Spleen (tissue), 7 donors: ENCODE measurements around the gene PRRC1.

Source experiments
- POLR2A ChIP-seq, 3 donors: fragments of 450-650 bp; IDR thresholded peaks; one replicate each; pipeline ENCODE4 v1.5.1; 2017; ENCODE audit warnings: antibody characterized with exemption in 3 of 3, mild to moderate bottlenecking in 1 of 3
- POLR2AphosphoS5 ChIP-seq, 3 donors: sonication (generic); formaldehyde crosslinking; IDR thresholded peaks; one replicate each; pipeline ENCODE4 v1.5.1; 2017; ENCODE audit warnings: antibody characterized with exemption in 3 of 3
- TF ChIP-seq, protein P1 (sequence below), 11 experiments: fragments of 200-600 bp in 7 of 11; fragments of 450-650 bp in 4 of 11; sonication (generic) in 4 of 11; IDR thresholded peaks in 8 of 11; conservative IDR thresholded peaks in 3 of 11; 1 replicate in 7 of 11; 2 replicates in 4 of 11; pipeline versions ENCODE4 v1.4.0 to v1.8.0; 2016 to 2021; ENCODE audit warnings: antibody characterized with exemption in 11 of 11, inconsistent platforms in 4 of 11, mild to moderate bottlenecking in 1 of 11
- donor health status: DM: no; HTN: no; CAD: no; lungs with moderate emphysema.
- donor health status: DM: no; HTN: no; CAD: no.
- donor health status: DM: no; HTN: no; CAD: no.

DNA sequence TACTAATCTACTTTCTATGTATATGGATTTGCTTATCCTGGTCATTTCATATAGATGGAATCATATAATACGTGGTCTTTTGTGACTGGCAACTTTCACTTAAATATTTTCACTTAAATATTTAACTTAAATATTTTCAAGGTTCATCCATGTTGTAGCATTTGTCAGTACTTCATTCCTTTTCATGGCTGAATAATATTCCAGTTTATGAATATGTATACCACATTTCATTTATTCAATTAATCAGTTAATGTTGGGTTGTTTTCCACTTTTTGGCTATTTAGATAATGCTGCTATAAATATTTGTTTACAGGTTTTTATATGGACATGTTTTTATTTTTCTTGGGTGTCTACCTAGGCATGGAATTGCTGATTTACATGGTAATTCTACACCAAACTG is 7.7 kb downstream of the PRRC1 start:
- TF ChIP-seq, protein P1, sequence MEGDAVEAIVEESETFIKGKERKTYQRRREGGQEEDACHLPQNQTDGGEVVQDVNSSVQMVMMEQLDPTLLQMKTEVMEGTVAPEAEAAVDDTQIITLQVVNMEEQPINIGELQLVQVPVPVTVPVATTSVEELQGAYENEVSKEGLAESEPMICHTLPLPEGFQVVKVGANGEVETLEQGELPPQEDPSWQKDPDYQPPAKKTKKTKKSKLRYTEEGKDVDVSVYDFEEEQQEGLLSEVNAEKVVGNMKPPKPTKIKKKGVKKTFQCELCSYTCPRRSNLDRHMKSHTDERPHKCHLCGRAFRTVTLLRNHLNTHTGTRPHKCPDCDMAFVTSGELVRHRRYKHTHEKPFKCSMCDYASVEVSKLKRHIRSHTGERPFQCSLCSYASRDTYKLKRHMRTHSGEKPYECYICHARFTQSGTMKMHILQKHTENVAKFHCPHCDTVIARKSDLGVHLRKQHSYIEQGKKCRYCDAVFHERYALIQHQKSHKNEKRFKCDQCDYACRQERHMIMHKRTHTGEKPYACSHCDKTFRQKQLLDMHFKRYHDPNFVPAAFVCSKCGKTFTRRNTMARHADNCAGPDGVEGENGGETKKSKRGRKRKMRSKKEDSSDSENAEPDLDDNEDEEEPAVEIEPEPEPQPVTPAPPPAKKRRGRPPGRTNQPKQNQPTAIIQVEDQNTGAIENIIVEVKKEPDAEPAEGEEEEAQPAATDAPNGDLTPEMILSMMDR (IDR thresholded peaks at IDR 0.05 in 8 of 11, conservative IDR thresholded peaks at IDR 0.05 in 3 of 11): no peak
- no peak for TF ChIP-seq POLR2A (IDR thresholded peaks at IDR 0.05)
- TF ChIP-seq POLR2AphosphoS5 (IDR thresholded peaks at IDR 0.05): no peak
